ENCODE measurements around the gene WHRN. TPM values are rescaled to one million over a fixed set of nuclear protein-coding genes. Genes with fewer than 3 reads are reported as not detected.

The WHRN gene
- total and polyA plus RNA-seq, 9 of the 15 experiments (the other 6 are each of a cell fraction or from before 2014, with no cell fraction given) = 0.31 to 14.1 (median 3.0) TPM

GRCh38 chr9:114504341-114505186, 709 bp downstream of the WHRN start (continued):
- TF ChIP-seq MGA (IDR thresholded peaks at IDR 0.05) = peak; percentile 99
- TF ChIP-seq HDGF (IDR thresholded peaks at IDR 0.05) = no peak
- TF ChIP-seq BRD9 (IDR thresholded peaks at IDR 0.05; ENCODE audit: low read depth, partially characterized antibody) = no peak
- peak; percentile 87 for TF ChIP-seq ATF2 (CRISPR knock-in tag; IDR thresholded peaks at IDR 0.05)
- no peak for TF ChIP-seq MEIS2 (IDR thresholded peaks at IDR 0.05; ENCODE audit: partially characterized antibody)
- no peak for TF ChIP-seq THRB (CRISPR knock-in tag; conservative IDR thresholded peaks at IDR 0.05)
- TF ChIP-seq ZNF354B (CRISPR knock-in tag; IDR thresholded peaks at IDR 0.05) = no peak
- no peak for TF ChIP-seq FUS (optimal IDR thresholded peaks at IDR 0.05; ENCODE audit: low read depth, low read length)
- TF ChIP-seq CBFA2T2 (conservative IDR thresholded peaks at IDR 0.05) = no peak

Data from K562 (cell line).